Measurements from ENCODE around the gene TMX1.

The TMX1 gene, protein sequence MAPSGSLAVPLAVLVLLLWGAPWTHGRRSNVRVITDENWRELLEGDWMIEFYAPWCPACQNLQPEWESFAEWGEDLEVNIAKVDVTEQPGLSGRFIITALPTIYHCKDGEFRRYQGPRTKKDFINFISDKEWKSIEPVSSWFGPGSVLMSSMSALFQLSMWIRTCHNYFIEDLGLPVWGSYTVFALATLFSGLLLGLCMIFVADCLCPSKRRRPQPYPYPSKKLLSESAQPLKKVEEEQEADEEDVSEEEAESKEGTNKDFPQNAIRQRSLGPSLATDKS

DNA sequence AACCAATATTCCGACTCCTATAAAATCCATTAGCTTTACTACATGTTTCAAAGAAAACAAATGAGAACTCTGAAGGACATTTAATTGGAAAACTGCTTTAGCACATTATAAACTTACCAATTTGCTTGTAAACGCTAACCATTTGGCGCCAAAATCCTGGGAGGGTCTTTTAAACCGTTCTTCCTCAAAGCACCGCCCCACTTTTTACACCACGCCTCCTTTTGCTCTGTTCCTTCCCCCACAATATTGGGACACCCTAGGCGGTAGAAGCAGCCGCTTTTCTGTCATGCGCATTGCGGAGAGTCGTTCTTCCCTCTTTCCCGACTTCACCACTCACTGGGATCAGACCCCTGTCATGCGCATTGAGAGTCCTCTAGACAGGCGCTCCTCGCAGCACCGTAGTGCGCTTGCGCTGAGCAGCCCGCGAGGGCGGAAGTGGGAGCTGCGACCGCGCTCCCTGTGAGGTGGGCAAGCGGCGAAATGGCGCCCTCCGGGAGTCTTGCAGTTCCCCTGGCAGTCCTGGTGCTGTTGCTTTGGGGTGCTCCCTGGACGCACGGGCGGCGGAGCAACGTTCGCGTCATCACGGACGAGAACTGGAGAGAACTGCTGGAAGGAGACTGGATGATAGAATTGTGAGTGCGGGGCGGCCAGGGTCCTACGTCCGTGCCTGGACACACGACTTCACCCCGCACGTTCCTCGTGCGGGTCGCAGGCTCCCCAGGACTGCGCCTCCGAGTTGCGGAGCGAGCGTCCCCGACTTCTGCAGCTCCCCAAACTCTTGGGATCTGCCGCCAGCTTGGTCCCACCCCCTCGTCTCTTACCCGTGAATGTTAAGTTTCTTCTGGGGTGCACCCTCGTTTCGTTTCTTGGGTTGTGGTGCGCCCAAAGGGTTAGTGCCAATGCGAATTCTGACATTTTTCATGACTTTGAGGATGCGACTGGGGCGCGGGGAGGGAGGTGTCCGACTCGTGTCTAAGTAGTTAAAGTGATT is at the start of gene TMX1:
TSS of gene TMX1 (plus strand) at position 435 of the 991 bp plus-strand sequence. CDS start at position 481, 46 bp downstream.
- TF ChIP-seq, protein P1, sequence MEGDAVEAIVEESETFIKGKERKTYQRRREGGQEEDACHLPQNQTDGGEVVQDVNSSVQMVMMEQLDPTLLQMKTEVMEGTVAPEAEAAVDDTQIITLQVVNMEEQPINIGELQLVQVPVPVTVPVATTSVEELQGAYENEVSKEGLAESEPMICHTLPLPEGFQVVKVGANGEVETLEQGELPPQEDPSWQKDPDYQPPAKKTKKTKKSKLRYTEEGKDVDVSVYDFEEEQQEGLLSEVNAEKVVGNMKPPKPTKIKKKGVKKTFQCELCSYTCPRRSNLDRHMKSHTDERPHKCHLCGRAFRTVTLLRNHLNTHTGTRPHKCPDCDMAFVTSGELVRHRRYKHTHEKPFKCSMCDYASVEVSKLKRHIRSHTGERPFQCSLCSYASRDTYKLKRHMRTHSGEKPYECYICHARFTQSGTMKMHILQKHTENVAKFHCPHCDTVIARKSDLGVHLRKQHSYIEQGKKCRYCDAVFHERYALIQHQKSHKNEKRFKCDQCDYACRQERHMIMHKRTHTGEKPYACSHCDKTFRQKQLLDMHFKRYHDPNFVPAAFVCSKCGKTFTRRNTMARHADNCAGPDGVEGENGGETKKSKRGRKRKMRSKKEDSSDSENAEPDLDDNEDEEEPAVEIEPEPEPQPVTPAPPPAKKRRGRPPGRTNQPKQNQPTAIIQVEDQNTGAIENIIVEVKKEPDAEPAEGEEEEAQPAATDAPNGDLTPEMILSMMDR (IDR thresholded peaks at IDR 0.05; ENCODE audit: low read depth, low read length, missing control alignments), result no peak
- H3K4me3 ChIP-seq (replicated peaks; ENCODE audit: low read depth, low read length), result peak within 1 kb of the TSS; percentile 79

DNA sequence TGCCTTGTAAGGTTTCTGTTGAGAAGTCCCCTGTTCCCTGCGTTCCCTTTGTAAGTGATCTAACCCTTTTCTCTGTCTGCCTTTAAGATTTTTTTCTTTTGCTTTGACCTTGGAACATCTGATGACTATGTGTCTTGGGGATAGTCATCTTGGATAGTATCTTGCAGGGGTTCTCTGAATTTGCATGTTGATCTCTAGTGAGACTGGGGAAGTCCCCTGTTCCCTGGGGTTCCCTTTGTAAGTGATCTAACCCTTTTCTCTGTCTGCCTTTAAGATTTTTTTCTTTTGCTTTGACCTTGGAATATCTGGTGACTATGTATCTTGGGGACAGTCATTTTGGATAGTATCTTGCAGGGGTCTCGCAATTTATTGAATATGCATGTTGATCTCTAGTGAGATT is 38.2 kb upstream of the TMX1 start:
- TF ChIP-seq, protein P1 (IDR thresholded peaks at IDR 0.05; ENCODE audit: low read depth, low read length, missing control alignments), result no peak
- no peak overlapping the region for H3K4me3 ChIP-seq (replicated peaks; ENCODE audit: low read depth, low read length)
- DNase-seq (ENCODE audit: extremely low read depth, low read depth), result no peak

More for the DNA sequence above, at the start of gene TMX1:
- DNase-seq (ENCODE audit: extremely low read depth, low read depth), result peak; percentile 99

DNA sequence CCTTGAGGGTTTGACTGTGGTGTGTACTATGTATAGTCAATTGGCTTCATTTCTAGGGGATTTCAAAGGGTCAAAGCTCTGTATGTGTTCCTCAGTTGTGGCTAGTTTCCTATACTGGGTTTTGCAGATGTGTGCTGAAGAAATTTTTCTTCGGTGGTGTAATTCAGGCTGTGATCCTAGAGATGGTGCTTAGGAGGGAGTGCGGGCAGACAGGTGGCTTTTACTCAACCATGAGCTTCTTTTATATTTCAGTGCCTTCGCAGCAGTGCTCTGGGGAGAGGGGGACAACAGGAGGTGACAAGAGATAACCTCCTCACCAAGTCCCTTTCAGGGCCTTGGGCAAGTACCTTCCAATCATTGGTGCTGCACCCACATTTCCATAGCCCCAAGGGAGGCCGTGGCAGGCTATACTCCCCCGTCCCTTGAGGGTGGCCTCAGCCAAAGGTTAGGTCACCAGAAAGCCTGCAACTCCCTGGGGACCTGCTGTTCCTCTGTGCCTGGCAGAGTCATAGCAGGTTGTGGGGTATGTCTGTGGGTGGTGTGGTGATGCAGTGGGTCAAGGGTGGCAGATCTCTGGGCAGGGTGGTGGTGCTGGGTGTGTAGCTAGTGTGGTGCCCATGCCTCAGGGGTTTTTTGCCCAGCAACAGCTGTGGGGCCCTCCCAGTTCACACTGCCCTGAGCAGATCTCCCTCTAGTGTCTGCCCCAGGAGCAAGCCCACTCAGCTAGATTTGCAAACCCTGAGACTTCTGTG is 37.0 kb upstream of the TMX1 start:
- DNase-seq (ENCODE audit: extremely low read depth, low read depth), result no peak
- H3K4me3 ChIP-seq (replicated peaks; ENCODE audit: low read depth, low read length), result no peak overlapping the region
- TF ChIP-seq, protein P1 (IDR thresholded peaks at IDR 0.05; ENCODE audit: low read depth, low read length, missing control alignments), result no peak

DNA sequence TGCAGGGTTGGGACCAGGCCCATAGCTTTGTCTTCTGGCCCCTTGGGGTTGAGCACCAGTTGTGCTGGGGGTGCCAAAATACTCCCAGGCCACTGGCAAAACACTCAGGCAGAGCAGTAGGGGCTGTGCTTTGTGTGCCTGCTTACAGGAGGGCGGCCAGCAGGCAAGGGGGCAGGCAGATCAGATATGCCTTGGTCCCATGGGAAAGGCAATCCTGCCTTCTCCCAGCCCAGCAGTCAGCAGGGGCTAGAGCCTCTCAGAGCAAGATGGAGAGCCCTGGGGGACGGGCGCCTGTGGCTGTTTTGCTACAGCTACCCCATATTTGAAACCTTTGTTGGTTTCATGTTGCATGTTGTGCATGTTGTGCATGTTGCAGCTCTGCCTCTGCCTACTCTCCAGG is 36.2 kb upstream of the TMX1 start:
- TF ChIP-seq, protein P1 (IDR thresholded peaks at IDR 0.05; ENCODE audit: low read depth, low read length, missing control alignments), result no peak
- DNase-seq (ENCODE audit: extremely low read depth, low read depth), result no peak
- no peak overlapping the region for H3K4me3 ChIP-seq (replicated peaks; ENCODE audit: low read depth, low read length)

DNA sequence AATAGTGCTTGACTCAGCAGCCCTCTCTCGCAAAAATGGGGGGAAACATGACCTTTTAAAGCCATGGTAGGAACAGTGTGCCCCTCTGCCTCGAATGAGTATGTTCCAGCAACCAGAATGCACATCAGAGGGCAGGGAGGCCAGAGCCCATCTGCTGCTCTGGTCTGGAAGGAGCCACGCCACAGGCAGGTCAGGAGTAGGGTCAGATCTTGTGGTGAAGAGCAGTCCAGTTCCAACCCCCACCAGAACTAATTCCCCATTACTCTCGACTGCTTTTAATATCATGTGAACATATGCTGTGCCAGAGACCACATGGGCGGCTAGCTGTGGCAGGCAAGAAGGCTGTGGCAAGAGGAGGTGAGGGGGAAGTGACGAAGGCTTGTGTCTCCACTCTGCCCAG is 34.6 kb upstream of the TMX1 start:
- no peak for DNase-seq (ENCODE audit: extremely low read depth, low read depth)
- TF ChIP-seq, protein P1 (IDR thresholded peaks at IDR 0.05; ENCODE audit: low read depth, low read length, missing control alignments), result no peak
- no peak overlapping the region for H3K4me3 ChIP-seq (replicated peaks; ENCODE audit: low read depth, low read length)

DNA sequence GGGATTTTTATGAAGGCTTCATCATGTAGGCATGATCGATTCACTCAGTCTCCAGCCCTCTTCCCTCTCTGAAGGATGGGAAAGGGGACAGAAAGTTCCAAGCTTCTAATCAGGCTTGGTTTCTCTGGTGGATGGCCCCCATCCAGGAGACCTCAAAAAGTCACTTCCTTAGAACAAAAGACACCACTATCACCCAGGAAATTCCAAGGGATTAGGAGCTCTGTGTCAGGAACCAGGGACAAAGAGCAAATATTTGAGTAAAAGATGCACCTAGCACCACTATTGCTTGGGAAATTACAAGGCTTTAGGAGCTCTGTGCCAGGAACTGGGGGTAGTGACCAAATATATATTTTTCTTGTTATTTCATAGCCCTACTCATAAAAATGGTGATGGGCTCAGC is 33.6 kb upstream of the TMX1 start:
- TF ChIP-seq, protein P1 (IDR thresholded peaks at IDR 0.05; ENCODE audit: low read depth, low read length, missing control alignments), result no peak
- H3K4me3 ChIP-seq (replicated peaks; ENCODE audit: low read depth, low read length), result no peak overlapping the region
- no peak for DNase-seq (ENCODE audit: extremely low read depth, low read depth)
